HG02759 (cell line): ENCODE data around the gene GRAPL.
"Not testable (repeated sequence)": the region's sequence is repeated elsewhere in the genome, so short reads cannot be mapped to it uniquely, and the experiment has no call there.

Experiments used
- ATAC-seq: cut with Tn5 transposase; IDR thresholded peaks from one replicate; pipeline ENCODE4 v1.9.1; 2021; ENCODE audit warnings: mild to moderate bottlenecking, moderate library complexity; ENCODE audit not compliant: unreplicated experiment

GRAPL gene

DNA sequence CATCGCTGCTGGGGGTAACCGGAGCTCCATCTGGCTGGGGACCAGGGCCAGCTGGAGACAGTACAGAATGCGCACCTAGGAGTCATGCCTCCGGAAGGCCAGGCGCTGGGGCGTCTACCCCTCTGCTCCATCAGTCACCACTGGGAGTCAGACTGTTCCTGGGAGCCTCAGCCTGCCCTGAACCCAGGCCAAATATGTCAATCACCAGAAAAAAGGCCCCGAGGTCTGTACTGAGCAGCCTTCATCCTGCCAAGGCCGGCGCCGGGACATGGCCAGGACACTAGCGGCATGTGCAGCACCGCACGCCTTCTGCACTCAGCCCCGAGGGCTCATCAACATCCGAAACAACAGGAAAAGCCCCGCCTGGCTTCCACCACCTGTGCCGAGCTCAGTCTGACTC, 8.7 kb downstream of the GRAPL start:
- ATAC-seq: not testable (repeated sequence)

GRCh38 chr17:19136605-19137004, 9.2 kb downstream of the GRAPL start:
- ATAC-seq: not testable (repeated sequence)

DNA sequence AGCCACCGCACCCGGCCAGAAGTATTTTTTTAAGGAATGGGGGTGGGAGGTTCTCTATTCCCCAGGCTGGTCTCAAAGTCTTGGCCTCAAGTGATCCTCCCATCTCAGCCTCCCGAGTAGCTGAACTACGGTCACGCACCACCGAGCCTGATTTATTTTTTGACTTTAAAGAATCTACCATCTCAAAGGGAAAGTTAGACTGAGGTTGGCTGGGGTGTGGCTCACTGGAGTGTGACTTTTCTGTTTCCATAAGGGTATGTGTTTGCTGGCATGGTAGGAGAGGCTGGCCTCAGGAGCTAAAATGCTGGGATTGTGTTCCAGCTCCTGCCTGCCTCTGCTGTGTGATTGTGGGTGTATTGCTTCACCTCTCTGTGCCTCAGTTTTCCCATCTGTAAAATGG, 10.6 kb downstream of the GRAPL start:
- ATAC-seq: peak; percentile 31

GRCh38 chr17:19141366-19142155, 14.2 kb downstream of the GRAPL start:
- peak; percentile 48 for ATAC-seq

DNA sequence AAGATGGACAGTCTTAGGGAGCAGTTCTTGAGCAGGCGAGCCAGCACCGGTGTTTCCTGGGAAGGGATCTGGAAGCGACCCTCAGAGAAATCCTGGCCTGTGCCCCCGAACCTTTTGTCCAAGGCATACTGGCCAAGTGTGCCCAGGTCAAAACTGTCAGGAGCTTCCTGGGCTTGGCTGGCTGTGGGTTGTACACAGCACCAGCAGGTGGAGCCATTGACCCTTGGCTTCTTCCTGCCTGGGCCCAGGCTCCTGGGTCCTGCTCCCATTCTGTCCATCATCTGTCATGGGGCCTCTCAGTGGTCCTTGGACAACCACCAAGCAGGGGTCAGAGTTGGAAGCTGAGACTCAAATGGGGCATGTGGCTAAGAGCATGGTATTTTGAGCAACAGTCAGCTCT, 15.0 kb downstream of the GRAPL start:
- not testable (repeated sequence) for ATAC-seq

DNA sequence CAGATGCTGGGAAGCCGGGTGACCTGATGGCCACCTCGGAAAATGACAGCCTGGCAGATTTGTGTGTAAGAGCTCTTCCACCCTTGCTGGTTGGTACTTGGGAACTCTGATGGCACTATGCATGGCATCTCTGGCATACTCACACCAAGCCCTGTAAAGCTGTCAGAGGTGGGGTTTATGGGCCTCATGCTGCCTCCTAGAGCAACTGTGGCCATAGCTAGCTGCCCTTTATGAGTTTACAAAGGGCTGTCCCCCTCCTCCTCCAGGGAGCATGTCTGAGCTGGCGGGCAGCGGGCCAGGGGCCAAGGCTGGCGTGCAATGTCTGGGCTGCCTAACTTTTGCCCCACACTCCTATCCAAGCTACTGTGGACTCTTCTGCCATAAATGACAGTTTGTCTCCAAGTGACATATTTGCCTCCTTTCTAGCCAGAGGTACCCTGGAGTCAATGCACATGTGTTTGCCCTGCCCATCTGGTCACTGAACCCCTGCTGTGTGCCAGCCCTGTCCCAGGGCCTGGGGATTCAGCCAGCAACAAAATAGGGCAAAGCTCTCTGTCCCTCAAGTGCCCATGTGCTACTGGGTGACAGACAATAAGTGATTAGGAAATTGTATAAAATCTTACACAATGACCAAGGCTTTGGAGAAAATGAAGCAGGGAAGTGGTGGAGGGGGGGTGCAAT, 15.8 kb downstream of the GRAPL start:
- not testable (repeated sequence) for ATAC-seq

- ATAC-seq: not testable (repeated sequence)
These were observed 17.0 kb downstream of the GRAPL start for GRCh38 chr17:19144373-19144772.

DNA sequence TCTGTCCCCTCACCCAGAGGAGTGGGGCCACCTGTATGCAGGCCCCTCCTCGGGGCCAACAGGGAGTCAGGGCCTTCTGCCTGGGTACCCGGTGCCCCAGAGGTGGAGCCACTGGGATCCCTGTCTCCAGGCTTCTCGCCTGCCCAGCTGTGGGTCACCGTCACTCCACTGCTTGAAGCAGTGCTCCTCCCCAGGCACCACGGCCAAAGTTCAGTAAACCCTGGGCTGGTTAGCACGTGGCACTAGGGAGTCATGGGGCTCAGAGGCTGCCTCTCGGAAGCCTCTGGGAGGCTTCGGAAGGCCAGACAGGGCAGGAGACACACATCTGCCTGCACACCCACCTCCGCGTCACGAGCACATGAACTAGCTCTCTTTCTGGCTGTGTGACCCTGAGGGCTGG, 18.1 kb downstream of the GRAPL start:
- not testable (repeated sequence) for ATAC-seq

GRCh38 chr17:19150678-19151615, 23.6 kb downstream of the GRAPL start:
- ATAC-seq: not testable (repeated sequence)

GRCh38 chr17:19157628-19158027, 30.2 kb downstream of the GRAPL start:
- not testable (repeated sequence) for ATAC-seq

- ATAC-seq: not testable (repeated sequence)
These were observed 31.1 kb downstream of the GRAPL start for GRCh38 chr17:19158478-19158877.

DNA sequence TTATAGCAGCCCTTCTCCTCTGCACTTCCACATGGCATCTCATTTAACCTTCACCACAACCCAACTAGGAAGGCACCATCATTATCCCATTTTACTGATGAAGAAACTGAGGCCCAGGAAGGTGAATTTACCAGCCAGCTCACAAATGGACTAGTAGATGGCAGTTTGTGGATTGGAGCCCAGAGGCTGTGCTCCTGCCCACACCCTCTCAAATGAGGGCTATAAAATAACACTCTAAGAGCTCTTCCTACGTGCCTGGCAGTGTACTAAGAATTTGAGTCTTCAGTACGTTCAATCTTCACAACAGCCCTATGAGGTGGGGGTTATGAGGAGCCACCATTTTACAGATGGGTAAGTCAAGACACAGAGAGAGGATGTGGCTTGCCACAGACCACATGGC, 31.5 kb downstream of the GRAPL start:
- not testable (repeated sequence) for ATAC-seq

- peak; percentile 53 for ATAC-seq
These were observed 34.1 kb downstream of the GRAPL start for GRCh38 chr17:19161308-19162107.

DNA sequence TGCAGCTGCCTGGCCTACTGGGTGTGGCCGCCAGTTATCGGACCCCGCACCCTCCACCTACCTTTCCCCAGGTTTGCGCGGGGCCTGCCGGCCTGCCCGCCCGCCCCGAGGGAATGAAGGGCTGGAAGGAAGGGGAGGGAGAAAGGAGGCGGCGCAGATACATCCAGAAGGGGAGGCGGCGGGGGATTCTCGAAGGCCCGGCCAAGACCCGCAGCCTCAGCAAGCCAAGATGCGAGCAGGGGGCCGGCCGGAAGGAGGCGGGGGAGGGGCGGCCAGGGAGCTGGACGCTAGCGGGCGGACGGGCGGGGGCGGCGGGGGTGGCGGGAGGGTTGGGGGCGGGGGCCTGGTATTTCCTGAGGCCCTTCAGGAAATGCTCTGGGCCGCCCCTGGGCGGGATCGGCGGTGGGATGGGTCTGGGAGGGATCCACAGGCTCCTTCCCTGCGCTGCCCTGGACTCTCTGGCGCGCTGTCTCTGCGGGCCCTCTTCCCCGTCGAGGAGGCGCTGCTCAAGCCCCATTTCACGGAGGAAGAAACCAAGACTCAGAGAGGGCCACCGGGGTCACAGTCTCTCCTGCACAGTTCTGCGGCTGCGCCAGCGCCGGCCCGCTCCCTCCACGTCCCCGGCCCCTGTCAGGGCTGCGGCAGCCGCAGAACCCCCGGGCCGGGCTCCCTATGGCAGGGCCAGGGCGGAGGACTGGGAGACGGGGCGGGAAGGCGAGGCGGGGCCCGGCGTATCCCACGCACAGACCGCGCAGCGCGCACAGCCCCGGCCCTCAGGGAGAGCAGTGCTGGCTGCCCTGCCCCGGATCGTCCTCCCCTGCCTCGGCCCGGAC, 35.2 kb downstream of the GRAPL start:
- ATAC-seq: not testable (repeated sequence)

DNA sequence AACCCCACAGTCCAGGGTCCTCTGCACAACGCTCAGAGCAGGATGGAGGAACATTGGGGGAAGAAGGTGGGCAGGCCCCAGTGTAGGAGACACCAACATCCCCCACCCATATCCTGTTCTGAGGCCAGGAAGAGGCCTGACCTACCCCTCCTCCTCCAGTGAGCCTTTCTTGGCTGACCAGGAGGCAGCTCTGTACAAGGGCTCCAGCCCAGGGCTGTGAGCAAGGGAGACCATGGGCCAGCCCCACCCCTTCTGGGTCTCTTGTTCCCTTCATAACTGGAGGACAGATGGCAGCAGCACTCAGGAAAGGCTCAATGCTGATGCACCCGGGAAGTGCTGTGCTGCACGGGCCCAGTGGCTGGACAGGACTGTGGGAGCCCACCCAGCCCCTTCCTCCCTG, 47.0 kb downstream of the GRAPL start:
- ATAC-seq: not testable (repeated sequence)

DNA sequence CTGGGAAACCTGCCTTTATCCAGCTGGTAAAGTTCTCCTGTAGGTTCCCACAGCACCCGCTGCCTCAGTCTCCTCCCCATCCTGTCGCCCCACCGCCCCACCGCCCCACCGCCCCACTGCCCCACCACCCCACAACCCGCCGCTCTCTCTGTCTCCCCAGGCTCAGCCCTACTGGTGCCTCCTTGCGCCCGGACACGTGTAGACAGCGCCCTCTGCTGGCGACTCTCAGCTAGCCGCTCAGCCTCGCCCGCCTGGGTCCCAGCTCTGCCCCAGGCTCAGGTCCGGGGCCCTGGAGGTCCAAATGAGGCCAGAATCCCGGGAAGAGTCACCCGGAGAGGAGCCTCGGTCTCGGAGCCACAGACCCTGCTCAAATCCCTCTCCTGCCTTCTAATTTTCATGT, 48.0 kb downstream of the GRAPL start:
- peak; percentile 73 for ATAC-seq

- peak; percentile 99 for ATAC-seq
These were observed 53.9 kb downstream of the GRAPL start for GRCh38 chr17:19181040-19181875.
